Activated CD8-positive, alpha-beta T cell treated with anti-CD3 and anti-CD28 coated beads for 36 hours (primary cell): ENCODE measurements around the gene PURB. TPM values are rescaled to one million over a fixed set of nuclear protein-coding genes. Genes with fewer than 3 reads are reported as not detected.
"Not testable (repeated sequence)": the region's sequence is repeated elsewhere in the genome, so short reads cannot be mapped to it uniquely, and the experiment has no call there.

Experiments
- ATAC-seq: fragments of 200-7000 bp; cut with Tn5 transposase; one replicate; pipeline ENCODE4 v1.10.0; 2021; ENCODE audit warnings: mild to moderate bottlenecking, moderate library complexity
- CTCF ChIA-PET: fragments of 350-600 bp; sonication (Branson Sonifier 250); formaldehyde crosslinking; loops from one replicate; lab custom pipeline; 2021; ENCODE audit warnings: antibody characterized with exemption; lab: Charles Lee
- POLR2A ChIA-PET: fragments of 350-600 bp; sonication (Branson Sonifier 250); formaldehyde crosslinking; loops from one replicate; lab custom pipeline; 2021; ENCODE audit warnings: antibody characterized with exemption; lab: Charles Lee
- DNase-seq: peaks from one replicate; pipeline ENCODE4 v3.0.0-alpha.2; 2020
- H3K27ac Mint-ChIP-seq: one replicate; pipeline ENCODE4 v1.8.0; 2021; ENCODE audit warnings: mild to moderate bottlenecking, mixed read lengths
- H3K27me3 Mint-ChIP-seq: one replicate; pipeline ENCODE4 v1.8.0; 2021; ENCODE audit warnings: mixed read lengths
- H3K36me3 Mint-ChIP-seq: one replicate; pipeline ENCODE4 v1.8.0; 2021; ENCODE audit warnings: low read depth, mixed read lengths
- H3K4me1 Mint-ChIP-seq: one replicate; pipeline ENCODE4 v1.8.0; 2021; ENCODE audit warnings: low read depth, mixed read lengths
- H3K4me3 Mint-ChIP-seq: one replicate; pipeline ENCODE4 v1.8.0; 2021; ENCODE audit warnings: mild to moderate bottlenecking, moderate library complexity, mixed read lengths
- H3K9me3 Mint-ChIP-seq: one replicate; pipeline ENCODE4 v1.8.0; 2021; ENCODE audit warnings: mixed read lengths
- intact Hi-C: fragments of 100-400 bp; cut with micrococcal nuclease; formaldehyde crosslinking; loops from one replicate; pipeline ENCODE4 v1.10.0; 2022
- total RNA-seq, 2 experiments: library from RNA; stranded (reverse); gene quantifications; one replicate each; pipeline ENCODE4 v1.2.3, GENCODE V29; 2021
- TF ChIP-seq, protein P1 (sequence below): fragments of 200-600 bp; IDR thresholded peaks from one replicate; pipeline ENCODE4 v1.8.0; 2022; ENCODE audit warnings: antibody characterized with exemption, mild to moderate bottlenecking

The PURB gene
- total RNA-seq, 2 experiments from 2014 or later, result 20.5 to 21.0 TPM

DNA sequence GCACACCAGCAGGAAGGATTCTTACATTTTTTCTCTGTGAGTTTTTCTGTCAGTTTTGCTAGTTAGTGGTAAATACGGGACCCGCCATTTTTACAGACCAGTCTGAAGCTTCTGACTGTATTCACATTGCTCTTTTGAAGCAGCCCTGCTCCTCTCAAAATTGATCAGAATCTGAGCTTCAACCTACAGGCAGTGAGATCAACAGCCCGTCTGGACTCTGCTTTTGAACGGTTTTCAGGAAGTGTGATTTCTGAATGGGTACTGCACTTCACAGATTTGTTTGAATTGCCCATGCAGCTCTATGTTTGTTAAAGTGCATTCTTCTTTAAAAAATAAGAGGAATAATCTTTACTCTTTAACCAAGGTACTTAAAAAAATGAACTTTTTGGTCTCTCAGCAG lies 8.9 kb downstream of the PURB start:
- POLR2A ChIA-PET, result interaction anchor here (1.0 kb wide), 1 partner anchor 81 kb away, joined by 3 read pairs; no protein-coding TSS in a partner anchor
- intact Hi-C loops, result no loop called here
- CTCF ChIA-PET, result interaction anchor here (1.2 to 7.7 kb wide), 3 partner anchors 18 to 260 kb away, joined by 3 to 46 read pairs (median 8); no protein-coding TSS in a partner anchor

DNA sequence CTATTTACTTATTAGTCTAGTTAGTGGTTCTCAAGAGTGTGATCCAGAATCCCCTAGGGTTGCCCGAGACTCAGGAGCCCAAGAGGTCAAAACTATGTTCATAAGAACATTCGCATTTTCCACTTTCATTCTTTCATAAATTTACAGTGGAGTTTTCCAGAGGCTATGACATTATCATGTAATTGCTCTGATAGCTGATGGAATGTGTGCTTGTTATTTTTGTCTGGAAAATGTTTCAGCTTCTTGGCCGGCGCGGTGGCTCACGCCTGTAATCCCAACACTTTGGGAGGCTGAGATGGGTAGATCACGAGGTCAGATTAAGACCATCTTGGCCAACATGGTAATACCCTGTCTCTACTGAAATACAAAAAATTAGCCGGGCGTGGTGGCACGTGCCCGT lies 10.1 kb downstream of the PURB start:
- no peak overlapping the region for H3K4me3 Mint-ChIP-seq
- H3K27ac Mint-ChIP-seq, result no peak overlapping the region
- no peak for DNase-seq
- no peak for ATAC-seq
- peaks cover 10% of the 10 kb centered on the region for H3K4me1 Mint-ChIP-seq
- TF ChIP-seq, protein P1, sequence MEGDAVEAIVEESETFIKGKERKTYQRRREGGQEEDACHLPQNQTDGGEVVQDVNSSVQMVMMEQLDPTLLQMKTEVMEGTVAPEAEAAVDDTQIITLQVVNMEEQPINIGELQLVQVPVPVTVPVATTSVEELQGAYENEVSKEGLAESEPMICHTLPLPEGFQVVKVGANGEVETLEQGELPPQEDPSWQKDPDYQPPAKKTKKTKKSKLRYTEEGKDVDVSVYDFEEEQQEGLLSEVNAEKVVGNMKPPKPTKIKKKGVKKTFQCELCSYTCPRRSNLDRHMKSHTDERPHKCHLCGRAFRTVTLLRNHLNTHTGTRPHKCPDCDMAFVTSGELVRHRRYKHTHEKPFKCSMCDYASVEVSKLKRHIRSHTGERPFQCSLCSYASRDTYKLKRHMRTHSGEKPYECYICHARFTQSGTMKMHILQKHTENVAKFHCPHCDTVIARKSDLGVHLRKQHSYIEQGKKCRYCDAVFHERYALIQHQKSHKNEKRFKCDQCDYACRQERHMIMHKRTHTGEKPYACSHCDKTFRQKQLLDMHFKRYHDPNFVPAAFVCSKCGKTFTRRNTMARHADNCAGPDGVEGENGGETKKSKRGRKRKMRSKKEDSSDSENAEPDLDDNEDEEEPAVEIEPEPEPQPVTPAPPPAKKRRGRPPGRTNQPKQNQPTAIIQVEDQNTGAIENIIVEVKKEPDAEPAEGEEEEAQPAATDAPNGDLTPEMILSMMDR, result no peak
- CTCF ChIA-PET, result interaction anchor here (1.9 to 7.7 kb wide), 2 partner anchors 9 to 17 kb away, joined by 6 to 46 read pairs; no protein-coding TSS in a partner anchor
- H3K36me3 Mint-ChIP-seq, result peaks cover 17% of the 10 kb centered on the region
- H3K27me3 Mint-ChIP-seq, result no peaks in the 10 kb centered on the region
- H3K9me3 Mint-ChIP-seq, result peaks cover 10% of the 10 kb centered on the region
- intact Hi-C loops, result no loop called here
- POLR2A ChIA-PET, result interaction anchor here (3.1 kb wide), 1 partner anchor 10 kb away, joined by 24 read pairs; the partner anchor contains the start of gene PURB

More for the DNA sequence above, 8.9 kb downstream of the PURB start:
- Mint-ChIP-seq H3K4me3 (no peak overlapping the region), H3K4me1 (peaks cover 21% of the 10 kb centered on the region), H3K9me3 (peaks cover 9% of the 10 kb centered on the region), H3K36me3 (peaks cover 28% of the 10 kb centered on the region), H3K27me3 (no peaks in the 10 kb centered on the region), H3K27ac (no peak overlapping the region)
- TF ChIP-seq, protein P1, result no peak
- no peak for DNase-seq
- ATAC-seq, result no peak

DNA sequence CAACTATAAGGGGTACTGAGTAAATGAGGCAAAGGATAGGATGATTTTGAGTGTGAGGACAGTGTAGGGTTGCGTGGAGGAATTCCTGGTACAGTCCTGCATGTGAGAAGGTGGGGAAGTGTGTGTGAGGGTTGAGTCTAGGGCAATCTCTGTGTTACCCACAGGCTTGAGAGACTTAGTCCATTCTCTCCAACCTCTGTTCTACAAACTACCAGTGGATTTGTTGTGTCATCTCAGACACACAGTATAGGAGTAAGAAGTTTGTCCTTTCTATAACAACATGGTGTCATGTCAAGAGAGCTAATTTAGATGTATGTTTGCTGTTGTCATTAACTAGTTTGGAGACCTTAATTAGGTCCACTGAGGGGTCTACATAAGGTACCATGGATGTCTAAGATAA lies 12.5 kb downstream of the PURB start:
- ChIA-PET POLR2A (interaction anchor here (1.0 to 3.1 kb wide), 2 partner anchors 12 to 20 kb away, joined by 4 to 24 read pairs; partner anchors contain the start of gene PURB), CTCF (interaction anchor here (0.7 to 7.7 kb wide), 4 partner anchors 15 to 147 kb away, joined by 3 to 46 read pairs (median 4); no protein-coding TSS in a partner anchor)
- H3K27ac Mint-ChIP-seq, result no peak overlapping the region
- H3K27me3 Mint-ChIP-seq, result no peaks in the 10 kb centered on the region
- H3K4me3 Mint-ChIP-seq, result no peak overlapping the region
- ATAC-seq (no peak), DNase-seq (no peak)
- peaks cover 5% of the 10 kb centered on the region for H3K9me3 Mint-ChIP-seq
- intact Hi-C loops, result no loop called here
- TF ChIP-seq, protein P1, result no peak
- peaks cover 2% of the 10 kb centered on the region for H3K4me1 Mint-ChIP-seq
- peaks cover 5% of the 10 kb centered on the region for H3K36me3 Mint-ChIP-seq

DNA sequence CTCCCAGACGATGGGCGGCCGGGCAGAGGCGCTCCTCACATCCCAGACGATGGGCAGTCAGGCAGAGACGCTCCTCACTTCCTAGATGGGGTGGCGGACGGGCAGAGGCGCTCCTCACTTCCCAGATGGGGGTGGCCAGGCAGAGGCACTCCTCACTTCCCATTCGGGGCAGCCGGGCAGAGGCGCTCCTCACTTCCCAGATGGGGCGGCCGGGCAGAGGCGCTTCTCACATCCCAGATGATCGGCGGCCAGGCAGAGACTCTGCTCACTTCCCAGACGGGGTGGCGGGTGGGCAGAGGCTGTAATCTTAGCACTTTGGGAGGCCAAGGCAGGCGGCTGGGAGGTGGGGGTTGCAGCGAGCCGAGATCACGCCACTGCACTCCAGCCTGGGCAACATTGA lies 13.4 kb downstream of the PURB start:
- H3K4me3 Mint-ChIP-seq, DNase-seq, H3K4me1 Mint-ChIP-seq, intact Hi-C loops, POLR2A ChIA-PET, H3K27ac Mint-ChIP-seq, H3K36me3 Mint-ChIP-seq, H3K9me3 Mint-ChIP-seq, ATAC-seq, H3K27me3 Mint-ChIP-seq: not testable (repeated sequence)
- CTCF ChIA-PET, result interaction anchor here (7.7 kb wide), 1 partner anchor 14 kb away, joined by 46 read pairs; no protein-coding TSS in a partner anchor

DNA sequence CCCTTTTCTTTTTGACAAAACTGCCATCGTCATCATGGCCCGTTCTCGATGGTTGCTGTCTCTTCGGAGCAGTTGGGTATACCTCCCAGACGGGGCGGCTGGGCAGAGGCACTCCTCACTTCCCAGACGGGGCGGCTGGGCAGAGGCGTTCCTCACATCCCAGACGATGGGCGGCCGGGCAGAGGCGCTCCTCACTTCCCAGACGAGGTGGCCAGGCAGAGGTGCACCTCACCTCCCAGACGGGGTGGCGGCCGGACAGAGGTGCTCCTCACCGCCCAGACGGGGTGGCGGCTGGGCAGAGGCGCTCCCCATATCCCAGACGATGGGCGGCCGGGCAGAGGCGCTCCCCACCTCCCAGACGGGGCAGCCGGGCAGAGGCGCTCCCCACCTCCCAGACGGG lies 14.6 kb downstream of the PURB start:
- H3K36me3 Mint-ChIP-seq, CTCF ChIA-PET, H3K9me3 Mint-ChIP-seq, DNase-seq, H3K4me1 Mint-ChIP-seq, H3K27me3 Mint-ChIP-seq, ATAC-seq, H3K4me3 Mint-ChIP-seq, intact Hi-C loops, POLR2A ChIA-PET, H3K27ac Mint-ChIP-seq: not testable (repeated sequence)

DNA sequence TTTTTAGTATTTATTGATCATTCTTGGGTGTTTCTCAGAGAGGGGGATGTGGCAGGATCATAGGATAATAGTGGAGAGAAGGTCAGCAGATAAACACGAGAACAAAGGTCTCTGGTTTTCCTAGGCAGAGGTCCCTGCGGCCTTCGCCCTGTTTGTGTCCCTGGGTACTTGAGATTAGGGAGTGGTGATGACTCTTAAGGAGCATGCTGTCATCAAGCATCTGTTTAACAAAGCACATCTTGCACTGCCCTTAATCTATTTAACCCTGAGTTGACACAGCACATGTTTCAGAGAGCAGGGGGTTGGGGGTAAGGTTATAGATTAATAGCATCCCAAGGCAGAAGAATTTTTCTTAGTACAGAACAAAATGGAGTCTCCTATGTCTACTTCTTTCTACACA lies 15.0 kb downstream of the PURB start:
- CTCF ChIA-PET, H3K9me3 Mint-ChIP-seq, intact Hi-C loops, H3K4me3 Mint-ChIP-seq, H3K36me3 Mint-ChIP-seq, DNase-seq, H3K27me3 Mint-ChIP-seq, H3K27ac Mint-ChIP-seq, H3K4me1 Mint-ChIP-seq, ATAC-seq, POLR2A ChIA-PET: not testable (repeated sequence)
